Measurements from ENCODE around the gene NUDT16L1. TPM values are rescaled to one million over a fixed set of nuclear protein-coding genes. Genes with fewer than 3 reads are reported as not detected.

The NUDT16L1 gene
- total and polyA plus RNA-seq, 2 of the 8 experiments (the other 6 are each of a cell fraction or from before 2014, with no cell fraction given), result 34.8 to 77.3 TPM

- Histone ChIP-seq H2BK12ac (ENCODE audit: low read depth, low read length) (no peak overlapping the region), H3K56ac (replicated peaks; ENCODE audit: insufficient read length, low read depth, low read length) (no peak overlapping the region), H4K8ac (ENCODE audit: extremely low read depth, insufficient read depth, low read length) (no peak overlapping the region), H3K79me2 (ENCODE audit: control insufficient read depth in 1 of 2, insufficient read depth in 2 of 2, low read length in 2 of 2) (no peaks in the 10 kb centered on the region), H3K27me3 (replicated peaks in 1 of 4; ENCODE audit: control insufficient read depth in 3 of 4, extremely low read depth in 1 of 4, insufficient read depth in 3 of 4, low read length in 3 of 4) (no peaks in the 10 kb centered on the region), H2AK5ac (ENCODE audit: low read depth, low read length) (no peak overlapping the region), H3K9me3 (ENCODE audit: insufficient read depth in 2 of 2, low read depth in 1 of 2, low read length in 1 of 2) (no peaks in the 10 kb centered on the region), H2BK120ac (replicated peaks; ENCODE audit: low read depth, low read length) (no peak overlapping the region), H2BK20ac (ENCODE audit: low read length) (no peak overlapping the region), H3K4me2 (ENCODE audit: insufficient read depth in 1 of 2, low read depth in 2 of 2, low read length in 2 of 2) (no peak overlapping the region), H3K14ac (ENCODE audit: insufficient read length) (no peak overlapping the region), H3K23ac (ENCODE audit: insufficient read length) (no peak overlapping the region), H4K5ac (ENCODE audit: insufficient read length, low read depth, low read length) (no peak overlapping the region), H3K36me3 (ENCODE audit: control insufficient read depth in 2 of 4, insufficient read depth in 4 of 4, low read length in 3 of 4) (peaks cover 4 to 31% (median 21%) of the 10 kb centered on the region in 4 experiments), H3K4me1 (replicated peaks in 1 of 4; ENCODE audit: control insufficient read depth in 3 of 4, insufficient read depth in 4 of 4, low read length in 3 of 4) (no peaks in the 10 kb centered on the region), H4K91ac (replicated peaks; ENCODE audit: insufficient read length, low read length) (no peak overlapping the region), H3K4ac (replicated peaks; ENCODE audit: insufficient read length, low read depth, low read length) (no peak overlapping the region), H2AFZ (ENCODE audit: low read length) (no peak overlapping the region), H3K4me3 (ENCODE audit: extremely low read depth in 1 of 4, insufficient read depth in 2 of 4, low read depth in 3 of 4, low read length in 4 of 4) (no peak overlapping the region), H3K27ac (ENCODE audit: low read depth, low read length) (no peak overlapping the region), H3K9ac (replicated peaks in 1 of 4; ENCODE audit: extremely low read depth in 1 of 4, low read depth in 3 of 4, low read length in 3 of 4) (no peak overlapping the region), H3K23me2 (ENCODE audit: low read depth, low read length) (no peaks in the 10 kb centered on the region), H2BK15ac (ENCODE audit: low read length) (no peak overlapping the region), H3K18ac (ENCODE audit: extremely low read depth, low read length) (no peak overlapping the region), H2BK5ac (ENCODE audit: low read depth, low read length) (no peak overlapping the region; the same call in 1 of the 2 replicates), H4K20me1 (replicated peaks in 1 of 2; ENCODE audit: control insufficient read depth in 1 of 2, insufficient read depth in 2 of 2, low read length in 2 of 2) (peaks cover 0 to 12% of the 10 kb centered on the region in 2 experiments), H3K79me1 (ENCODE audit: low read depth, low read length) (no peaks in the 10 kb centered on the region; the same call in 1 of the 2 replicates)
- DNase-seq (ENCODE audit: low read depth in 1 of 2, low spot score in 2 of 2) (no peak), FAIRE-seq (no peak)
- WGBS, 2 experiments (ENCODE audit: extremely low coverage in 1 of 2, insufficient coverage in 1 of 2, insufficient read length in 1 of 2, insufficient replicate concordance in 2 of 2, low coverage in 1 of 2, low lambda C conversion rate in 2 of 2, missing lambda C conversion rate in 1 of 2), result 96% methylated on average over 14 of the region's 14 CpGs; no CpG with 5 or more reads in 1 of the 2 experiments
- ChIA-PET CTCF (ENCODE audit: partially characterized antibody) (interaction anchor here (0.7 to 1.1 kb wide), 4 partner anchors 10 to 190 kb away, joined by 3 to 9 read pairs (median 3); no protein-coding TSS in a partner anchor), POLR2A (ENCODE audit: partially characterized antibody) (interaction anchor here (0.7 to 4.2 kb wide), 2 partner anchors 10 to 22 kb away, joined by 3 to 59 read pairs; partner anchors contain the start of gene NUDT16L1)
- TF ChIP-seq RNF2 (IDR thresholded peaks at IDR 0.05; ENCODE audit: borderline replicate concordance, low read depth, low read length, missing control alignments, poor library complexity, severe bottlenecking) (no peak), FOSL1 (IDR thresholded peaks at IDR 0.05; ENCODE audit: insufficient read depth, low read depth, low read length) (no peak), RBBP5 (IDR thresholded peaks at IDR 0.05; ENCODE audit: borderline replicate concordance, low read depth, low read length) (no peak), KDM4A (IDR thresholded peaks at IDR 0.05; ENCODE audit: low read depth, low read length, severe bottlenecking) (no peak), JUND (IDR thresholded peaks at IDR 0.05; ENCODE audit: low read length) (no peak), NRF1 (IDR thresholded peaks at IDR 0.05; ENCODE audit: low read depth, low read length) (no peak), KDM1A (IDR thresholded peaks at IDR 0.05; ENCODE audit: borderline replicate concordance, low read length) (no peak), EZH2 (IDR thresholded peaks at IDR 0.05; ENCODE audit: low read depth, low read length, severe bottlenecking) (no peak), CTBP2 (IDR thresholded peaks at IDR 0.05; ENCODE audit: borderline replicate concordance, insufficient read depth, insufficient read length, low read length) (no peak), YY1 (IDR thresholded peaks at IDR 0.05; ENCODE audit: low read depth, low read length) (no peak), PHF8 (conservative IDR thresholded peaks at IDR 0.05; ENCODE audit: low read depth, low read length) (no peak), ATF3 (IDR thresholded peaks at IDR 0.05; ENCODE audit: insufficient read depth, low read depth, low read length) (no peak), TEAD4 (IDR thresholded peaks at IDR 0.05; ENCODE audit: low read depth, low read length) (no peak)
Observed at GRCh38 chr16:4704913-4705312, 11.6 kb downstream of the NUDT16L1 start.

Measured in H1 (cell line).